Breast epithelium (tissue), 3 donors: ENCODE results near the gene SC5D.

Source experiments
- CTCF ChIP-seq, 3 donors: fragments of 450-650 bp; IDR thresholded peaks; one replicate each; pipeline ENCODE4 v1.5.1; 2016 to 2017; ENCODE audit warnings: antibody characterized with exemption in 3 of 3, mild to moderate bottlenecking in 3 of 3, moderate library complexity in 3 of 3
- POLR2A ChIP-seq: fragments of 450-650 bp; IDR thresholded peaks from one replicate; pipeline ENCODE4 v1.6.1; 2016; ENCODE audit warnings: antibody characterized with exemption, mild to moderate bottlenecking, moderate library complexity

DNA sequence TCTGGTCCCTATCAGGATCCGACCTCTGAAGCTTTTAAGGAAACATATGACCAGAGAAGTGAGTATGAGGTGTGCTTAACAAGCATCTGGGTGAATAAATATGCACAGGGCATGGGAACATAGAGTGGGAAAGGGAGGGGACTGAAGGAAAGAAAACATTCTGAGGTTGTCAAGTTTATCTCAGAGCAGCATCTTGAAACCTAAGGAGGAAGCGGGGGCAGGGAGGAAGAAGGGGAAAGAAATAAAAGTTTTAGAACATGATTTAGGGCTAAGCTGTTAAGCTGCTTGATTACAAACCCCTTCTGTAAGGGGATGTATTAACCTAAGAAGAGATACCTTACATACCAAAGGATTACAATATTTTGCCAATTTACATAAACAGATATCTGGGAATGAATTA is 24.0 kb upstream of the SC5D start:
- TF ChIP-seq CTCF (IDR thresholded peaks at IDR 0.05) (no peak), POLR2A (no peak)
